DMS153 (cell line): ENCODE data around the gene GALNS.
A peak's percentile ranks its signal among the peaks of the same experiment; 100 is the strongest.
"Not testable (repeated sequence)": the region's sequence is repeated elsewhere in the genome, so short reads cannot be mapped to it uniquely, and the experiment has no call there.

Source experiments
- DNase-seq: peaks from one replicate; lab custom pipeline; 2025; lab: John Stamatoyannopoulos, UW

Gene GALNS

GRCh38 chr16:88856828-88857727 is at the start of gene GALNS, which contains the start of gene TRAPPC2L:
GALNS (minus strand) TSS chr16:88856947; CDS start chr16:88856877, 70 bp downstream.
TRAPPC2L (plus strand) TSS chr16:88857127; CDS start chr16:88857151, 24 bp downstream.
- DNase-seq: peak; percentile 87

- DNase-seq: no peak
Measured at GRCh38 chr16:88906020-88906419, 49.3 kb upstream of the GALNS start.

- no peak for DNase-seq
Measured at GRCh38 chr16:88905563-88905962, 48.8 kb upstream of the GALNS start.

GRCh38 chr16:88904676-88905365 is 48.1 kb upstream of the GALNS start:
- no peak for DNase-seq

- DNase-seq: no peak
Measured at GRCh38 chr16:88903267-88903666, 46.5 kb upstream of the GALNS start.

GRCh38 chr16:88902744-88903143 is 46.0 kb upstream of the GALNS start:
- DNase-seq: no peak

- no peak for DNase-seq
Measured at GRCh38 chr16:88901718-88902337, 45.1 kb upstream of the GALNS start.

GRCh38 chr16:88900662-88901052 is 43.9 kb upstream of the GALNS start:
- DNase-seq: no peak

- DNase-seq: no peak
Measured at GRCh38 chr16:88899901-88900661, 43.3 kb upstream of the GALNS start.

- DNase-seq: no peak
Measured at GRCh38 chr16:88897696-88898425, 41.1 kb upstream of the GALNS start.

GRCh38 chr16:88896238-88897070 is 39.7 kb upstream of the GALNS start:
- no peak for DNase-seq

- no peak for DNase-seq
Measured at GRCh38 chr16:88895335-88895734, 38.6 kb upstream of the GALNS start.

GRCh38 chr16:88894681-88895300 is 38.0 kb upstream of the GALNS start:
- no peak for DNase-seq

GRCh38 chr16:88894266-88894665 is 37.5 kb upstream of the GALNS start:
- DNase-seq: not testable (repeated sequence)

GRCh38 chr16:88893127-88893968 is 36.6 kb upstream of the GALNS start:
- DNase-seq: no peak

- no peak for DNase-seq
Measured at GRCh38 chr16:88892065-88892464, 35.3 kb upstream of the GALNS start.

- DNase-seq: no peak
Measured at GRCh38 chr16:88891083-88891482, 34.3 kb upstream of the GALNS start.

- not testable (repeated sequence) for DNase-seq
Measured at GRCh38 chr16:88889702-88890352, 33.1 kb upstream of the GALNS start.
